CD4-positive, alpha-beta T cell treated with Interleukin-2 at 100 ng/mL for 4 hours (primary cell): Measurements from ENCODE around the gene HOTAIR.

ENCODE experiments used
- DNase-seq: peaks from one replicate; pipeline ENCODE4 v3.0.0-alpha.2; 2020; ENCODE audit warnings: low spot score

Gene HOTAIR

GRCh38 chr12:53960187-53961024 is 14.3 kb downstream of the HOTAIR start:
- no peak for DNase-seq

GRCh38 chr12:53959314-53959713 is 15.4 kb downstream of the HOTAIR start:
- no peak for DNase-seq

- DNase-seq, result no peak
These were observed 16.6 kb downstream of the HOTAIR start for GRCh38 chr12:53958128-53958527.

GRCh38 chr12:53956914-53957536 is 17.7 kb downstream of the HOTAIR start:
- DNase-seq, result no peak

GRCh38 chr12:53956251-53956887 is 18.4 kb downstream of the HOTAIR start:
- DNase-seq, result no peak

- no peak for DNase-seq
These were observed 18.9 kb downstream of the HOTAIR start for GRCh38 chr12:53955776-53956250.

GRCh38 chr12:53955036-53955775 is 19.5 kb downstream of the HOTAIR start:
- DNase-seq, result no peak

- no peak for DNase-seq
These were observed 20.1 kb downstream of the HOTAIR start, which contains the start of gene HOXC12 for GRCh38 chr12:53954694-53955035. Gene HOXC12, plus strand, starts transcription at chr12:53954903. Its CDS starts 27 bp downstream, at chr12:53954930.

- no peak for DNase-seq
These were observed 20.7 kb downstream of the HOTAIR start for GRCh38 chr12:53953831-53954693.

- DNase-seq, result no peak
These were observed 21.7 kb downstream of the HOTAIR start for GRCh38 chr12:53952871-53953734.

GRCh38 chr12:53952335-53952694 is 22.4 kb downstream of the HOTAIR start:
- DNase-seq, result no peak

GRCh38 chr12:53951577-53952334 is 23.0 kb downstream of the HOTAIR start:
- DNase-seq, result no peak

GRCh38 chr12:53950789-53951576 is 23.8 kb downstream of the HOTAIR start:
- DNase-seq, result no peak

- no peak for DNase-seq
These were observed 24.3 kb downstream of the HOTAIR start for GRCh38 chr12:53950437-53950773.

- DNase-seq, result no peak
These were observed 24.9 kb downstream of the HOTAIR start for GRCh38 chr12:53949631-53950436.

GRCh38 chr12:53948650-53949593 is 25.8 kb downstream of the HOTAIR start:
- DNase-seq, result no peak

GRCh38 chr12:53947743-53948142 is 27.0 kb downstream of the HOTAIR start:
- DNase-seq, result no peak
